ENCODE data around the gene ZNF451.

DNA sequence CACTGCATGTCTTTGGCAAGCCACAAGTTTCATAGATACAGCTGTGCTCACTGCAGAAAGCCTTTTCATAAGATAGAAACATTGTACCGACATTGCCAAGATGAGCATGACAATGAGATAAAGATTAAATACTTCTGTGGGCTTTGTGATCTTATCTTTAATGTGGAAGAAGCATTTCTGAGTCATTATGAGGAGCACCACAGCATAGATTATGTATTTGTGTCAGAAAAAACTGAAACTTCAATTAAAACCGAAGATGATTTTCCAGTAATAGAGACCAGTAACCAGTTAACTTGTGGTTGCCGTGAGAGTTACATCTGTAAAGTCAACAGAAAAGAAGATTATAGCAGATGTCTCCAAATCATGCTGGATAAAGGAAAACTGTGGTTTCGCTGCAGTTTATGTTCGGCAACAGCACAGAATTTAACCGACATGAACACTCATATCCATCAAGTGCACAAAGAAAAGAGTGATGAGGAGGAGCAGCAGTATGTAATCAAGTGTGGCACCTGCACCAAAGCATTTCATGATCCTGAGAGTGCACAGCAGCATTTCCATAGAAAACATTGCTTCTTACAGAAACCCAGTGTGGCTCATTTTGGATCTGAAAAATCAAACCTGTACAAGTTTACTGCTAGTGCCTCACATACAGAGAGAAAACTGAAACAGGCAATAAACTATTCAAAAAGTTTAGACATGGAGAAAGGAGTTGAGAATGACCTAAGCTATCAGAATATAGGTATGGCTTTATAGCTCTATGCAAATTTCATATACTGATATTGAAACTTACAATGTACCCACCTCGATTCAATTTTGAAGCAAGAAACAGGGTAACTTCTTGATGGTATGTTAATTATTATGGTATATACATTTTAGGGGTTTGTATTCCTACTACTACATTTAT, 58.2 kb downstream of the ZNF451 start:
- TF ChIP-seq, protein P1, sequence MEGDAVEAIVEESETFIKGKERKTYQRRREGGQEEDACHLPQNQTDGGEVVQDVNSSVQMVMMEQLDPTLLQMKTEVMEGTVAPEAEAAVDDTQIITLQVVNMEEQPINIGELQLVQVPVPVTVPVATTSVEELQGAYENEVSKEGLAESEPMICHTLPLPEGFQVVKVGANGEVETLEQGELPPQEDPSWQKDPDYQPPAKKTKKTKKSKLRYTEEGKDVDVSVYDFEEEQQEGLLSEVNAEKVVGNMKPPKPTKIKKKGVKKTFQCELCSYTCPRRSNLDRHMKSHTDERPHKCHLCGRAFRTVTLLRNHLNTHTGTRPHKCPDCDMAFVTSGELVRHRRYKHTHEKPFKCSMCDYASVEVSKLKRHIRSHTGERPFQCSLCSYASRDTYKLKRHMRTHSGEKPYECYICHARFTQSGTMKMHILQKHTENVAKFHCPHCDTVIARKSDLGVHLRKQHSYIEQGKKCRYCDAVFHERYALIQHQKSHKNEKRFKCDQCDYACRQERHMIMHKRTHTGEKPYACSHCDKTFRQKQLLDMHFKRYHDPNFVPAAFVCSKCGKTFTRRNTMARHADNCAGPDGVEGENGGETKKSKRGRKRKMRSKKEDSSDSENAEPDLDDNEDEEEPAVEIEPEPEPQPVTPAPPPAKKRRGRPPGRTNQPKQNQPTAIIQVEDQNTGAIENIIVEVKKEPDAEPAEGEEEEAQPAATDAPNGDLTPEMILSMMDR (IDR thresholded peaks at IDR 0.05) = no peak
- no peak for TF ChIP-seq POLR2A (IDR thresholded peaks at IDR 0.05)
